ENCODE results near the gene ZFHX2. TPM values are rescaled to one million over a fixed set of nuclear protein-coding genes. Genes with fewer than 3 reads are reported as not detected.

Gene ZFHX2
- total and polyA plus RNA-seq, 2 of the 13 experiments (the other 11 are each of a cell fraction or from before 2014, with no cell fraction given) = 0.17 to 0.44 TPM

- TF ChIP-seq ZNF281 (CRISPR knock-in tag; IDR thresholded peaks at IDR 0.05; ENCODE audit: borderline replicate concordance) = peak; percentile 23; the same call in 1 of the 2 replicates
- no peak for TF ChIP-seq TP53 (CRISPR knock-in tag; conservative IDR thresholded peaks at IDR 0.05)
- no peak for TF ChIP-seq SRY (CRISPR knock-in tag; IDR thresholded peaks at IDR 0.05)
- no peak for TF ChIP-seq ZNF382 (CRISPR knock-in tag; IDR thresholded peaks at IDR 0.05; ENCODE audit: borderline replicate concordance)
- TF ChIP-seq RFXANK (CRISPR knock-in tag; IDR thresholded peaks at IDR 0.05) = peak; percentile 75; the same call in 1 of the 2 replicates
- TF ChIP-seq RXRA (CRISPR knock-in tag; IDR thresholded peaks at IDR 0.05) = peak; percentile 54; the same call in 1 of the 2 replicates
- TF ChIP-seq, protein P1, sequence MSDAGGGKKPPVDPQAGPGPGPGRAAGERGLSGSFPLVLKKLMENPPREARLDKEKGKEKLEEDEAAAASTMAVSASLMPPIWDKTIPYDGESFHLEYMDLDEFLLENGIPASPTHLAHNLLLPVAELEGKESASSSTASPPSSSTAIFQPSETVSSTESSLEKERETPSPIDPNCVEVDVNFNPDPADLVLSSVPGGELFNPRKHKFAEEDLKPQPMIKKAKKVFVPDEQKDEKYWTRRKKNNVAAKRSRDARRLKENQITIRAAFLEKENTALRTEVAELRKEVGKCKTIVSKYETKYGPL (CRISPR knock-in tag; IDR thresholded peaks at IDR 0.05) = peak; percentile 88
- TF ChIP-seq, protein P2, sequence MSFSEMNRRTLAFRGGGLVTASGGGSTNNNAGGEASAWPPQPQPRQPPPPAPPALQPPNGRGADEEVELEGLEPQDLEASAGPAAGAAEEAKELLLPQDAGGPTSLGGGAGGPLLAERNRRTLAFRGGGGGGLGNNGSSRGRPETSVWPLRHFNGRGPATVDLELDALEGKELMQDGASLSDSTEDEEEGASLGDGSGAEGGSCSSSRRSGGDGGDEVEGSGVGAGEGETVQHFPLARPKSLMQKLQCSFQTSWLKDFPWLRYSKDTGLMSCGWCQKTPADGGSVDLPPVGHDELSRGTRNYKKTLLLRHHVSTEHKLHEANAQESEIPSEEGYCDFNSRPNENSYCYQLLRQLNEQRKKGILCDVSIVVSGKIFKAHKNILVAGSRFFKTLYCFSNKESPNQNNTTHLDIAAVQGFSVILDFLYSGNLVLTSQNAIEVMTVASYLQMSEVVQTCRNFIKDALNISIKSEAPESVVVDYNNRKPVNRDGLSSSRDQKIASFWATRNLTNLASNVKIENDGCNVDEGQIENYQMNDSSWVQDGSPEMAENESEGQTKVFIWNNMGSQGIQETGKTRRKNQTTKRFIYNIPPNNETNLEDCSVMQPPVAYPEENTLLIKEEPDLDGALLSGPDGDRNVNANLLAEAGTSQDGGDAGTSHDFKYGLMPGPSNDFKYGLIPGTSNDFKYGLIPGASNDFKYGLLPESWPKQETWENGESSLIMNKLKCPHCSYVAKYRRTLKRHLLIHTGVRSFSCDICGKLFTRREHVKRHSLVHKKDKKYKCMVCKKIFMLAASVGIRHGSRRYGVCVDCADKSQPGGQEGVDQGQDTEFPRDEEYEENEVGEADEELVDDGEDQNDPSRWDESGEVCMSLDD (CRISPR knock-in tag; IDR thresholded peaks at IDR 0.05; ENCODE audit: borderline replicate concordance) = 0 out of 2 replicates have a peak, but pooled peaks have one; percentile 27
- no peak for TF ChIP-seq MBD4 (IDR thresholded peaks at IDR 0.05; ENCODE audit: borderline replicate concordance, low read length)
- TF ChIP-seq SNRNP70 (IDR thresholded peaks at IDR 0.05; ENCODE audit: low read depth, low read length) = no peak
- TF ChIP-seq, protein P3, sequence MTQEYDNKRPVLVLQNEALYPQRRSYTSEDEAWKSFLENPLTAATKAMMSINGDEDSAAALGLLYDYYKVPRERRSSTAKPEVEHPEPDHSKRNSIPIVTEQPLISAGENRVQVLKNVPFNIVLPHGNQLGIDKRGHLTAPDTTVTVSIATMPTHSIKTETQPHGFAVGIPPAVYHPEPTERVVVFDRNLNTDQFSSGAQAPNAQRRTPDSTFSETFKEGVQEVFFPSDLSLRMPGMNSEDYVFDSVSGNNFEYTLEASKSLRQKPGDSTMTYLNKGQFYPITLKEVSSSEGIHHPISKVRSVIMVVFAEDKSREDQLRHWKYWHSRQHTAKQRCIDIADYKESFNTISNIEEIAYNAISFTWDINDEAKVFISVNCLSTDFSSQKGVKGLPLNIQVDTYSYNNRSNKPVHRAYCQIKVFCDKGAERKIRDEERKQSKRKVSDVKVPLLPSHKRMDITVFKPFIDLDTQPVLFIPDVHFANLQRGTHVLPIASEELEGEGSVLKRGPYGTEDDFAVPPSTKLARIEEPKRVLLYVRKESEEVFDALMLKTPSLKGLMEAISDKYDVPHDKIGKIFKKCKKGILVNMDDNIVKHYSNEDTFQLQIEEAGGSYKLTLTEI (CRISPR knock-in tag; conservative IDR thresholded peaks at IDR 0.05) = no peak
- TF ChIP-seq CEBPG (CRISPR knock-in tag; IDR thresholded peaks at IDR 0.05) = peak; percentile 26; the same call in 1 of the 2 replicates
- TF ChIP-seq ZSCAN22 (CRISPR knock-in tag; IDR thresholded peaks at IDR 0.05) = no peak
- TF ChIP-seq ZNF777 (CRISPR knock-in tag; IDR thresholded peaks at IDR 0.05) = no peak
- TF ChIP-seq SIN3B (IDR thresholded peaks at IDR 0.05; ENCODE audit: low read length) = 0 out of 2 replicates have a peak, but pooled peaks have one; percentile 8
- TF ChIP-seq SUZ12 (IDR thresholded peaks at IDR 0.05; ENCODE audit: low read depth, low read length) = no peak
- no peak for TF ChIP-seq ATAD3A (CRISPR knock-in tag; IDR thresholded peaks at IDR 0.05)
- TF ChIP-seq RBAK (CRISPR knock-in tag; IDR thresholded peaks at IDR 0.05) = no peak
- no peak for TF ChIP-seq CENPBD1 (CRISPR knock-in tag; IDR thresholded peaks at IDR 0.05; ENCODE audit: borderline replicate concordance, low read depth)
- TF ChIP-seq BCL6 (CRISPR knock-in tag; IDR thresholded peaks at IDR 0.05) = peak; percentile 65
- TF ChIP-seq PAWR (CRISPR knock-in tag; IDR thresholded peaks at IDR 0.05; ENCODE audit: borderline replicate concordance) = no peak
- no peak for TF ChIP-seq ZNF333 (CRISPR knock-in tag; IDR thresholded peaks at IDR 0.05; ENCODE audit: borderline replicate concordance)
Measured at GRCh38 chr14:23492618-23493272, 58.8 kb downstream of the ZFHX2 start (continued).

Measured in HepG2 (cell line).